Measurements from ENCODE around the gene TTBK1. TPM values are rescaled to one million over a fixed set of nuclear protein-coding genes. Genes with fewer than 3 reads are reported as not detected.

The TTBK1 gene
- total and polyA plus RNA-seq, 2 donors (not counting 1 experiment from before 2014, with no cell fraction given): under 0.01 TPM; not detected in 1

DNA sequence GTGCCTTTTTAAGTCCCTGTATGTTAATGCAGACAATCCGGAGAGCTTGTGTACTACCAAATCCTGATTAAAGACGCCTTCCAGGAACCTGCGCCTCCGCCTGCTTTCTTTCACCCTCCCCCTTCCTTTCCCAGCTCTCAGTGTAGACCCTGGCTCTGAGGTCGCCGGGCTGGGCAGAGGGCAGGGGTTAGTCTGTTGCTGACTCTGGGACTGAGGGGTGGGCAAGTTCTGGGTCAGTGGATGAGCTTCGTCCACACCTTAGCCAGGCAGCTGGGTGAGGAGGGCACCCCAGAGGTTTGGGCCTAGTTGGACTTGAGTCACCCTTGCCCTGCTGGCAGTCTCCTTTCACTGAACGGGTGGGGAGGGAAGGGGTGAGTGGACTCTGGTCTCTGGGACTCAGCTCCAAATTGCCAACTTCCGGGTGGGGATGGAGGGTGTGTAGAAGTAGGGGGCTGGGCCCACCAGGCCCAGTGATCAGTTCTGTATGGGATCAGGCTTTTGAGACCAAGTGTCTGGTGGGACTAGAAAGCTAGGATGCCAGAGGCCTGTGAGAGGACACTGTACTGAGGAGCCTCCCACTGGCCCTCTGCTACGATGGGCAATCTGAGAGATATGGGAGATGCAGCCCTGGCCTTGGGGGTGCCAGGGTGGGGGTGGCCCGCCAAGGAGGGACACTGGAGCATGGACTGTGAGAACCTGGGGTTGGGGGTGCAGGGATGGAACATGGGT, 33.5 kb downstream of the TTBK1 start:
- no peak overlapping the region for H3K4me3 ChIP-seq (replicated peaks in 1 of 4; ENCODE audit: control extremely low read depth in 1 of 4, insufficient read depth in 1 of 4, low read depth in 3 of 4, low read length in 4 of 4)

GRCh38 chr6:43277306-43277642, 34.0 kb downstream of the TTBK1 start:
- H3K27ac ChIP-seq (ENCODE audit: insufficient read depth, low read length): no peak overlapping the region
- no peak for TF ChIP-seq EZH2 (IDR thresholded peaks at IDR 0.05; ENCODE audit: low read length, missing control alignments)
- TF ChIP-seq CTCF (conservative IDR thresholded peaks at IDR 0.05 in 1 of 2, IDR thresholded peaks at IDR 0.05 in 1 of 2; ENCODE audit: low read depth in 1 of 2, low read length in 2 of 2): no peak
- H3K9ac ChIP-seq (ENCODE audit: insufficient read depth, low read length): no peak overlapping the region
- peaks cover 29% of the 10 kb centered on the region for H3K27me3 ChIP-seq (ENCODE audit: control insufficient read depth, insufficient read depth, low read length)
- no peaks in the 10 kb centered on the region for H3K4me1 ChIP-seq (ENCODE audit: control insufficient read depth, extremely low read depth, insufficient read depth, low read length)
- no peak overlapping the region for H3K4me2 ChIP-seq (ENCODE audit: extremely low read depth, insufficient read depth, low read length)
- no peaks in the 10 kb centered on the region for H3K79me2 ChIP-seq (ENCODE audit: control insufficient read depth, insufficient read depth, low read length)
- H4K20me1 ChIP-seq (ENCODE audit: control insufficient read depth, extremely low read depth, insufficient read depth, low read length): no peaks in the 10 kb centered on the region
- H2AFZ ChIP-seq (ENCODE audit: low read length): no peak overlapping the region
- no peak overlapping the region for H3K4me3 ChIP-seq (replicated peaks in 1 of 4; ENCODE audit: control extremely low read depth in 1 of 4, insufficient read depth in 1 of 4, low read depth in 3 of 4, low read length in 4 of 4)
- no peak for DNase-seq (ENCODE audit: low read depth in 2 of 2)
- no peaks in the 10 kb centered on the region for H3K36me3 ChIP-seq (ENCODE audit: control insufficient read depth, insufficient read depth, low read length)
- H3K9me3 ChIP-seq (ENCODE audit: control insufficient read depth, insufficient read depth, low read depth, low read length): no peaks in the 10 kb centered on the region

More for the DNA sequence above, 33.5 kb downstream of the TTBK1 start:
- no peaks in the 10 kb centered on the region for H3K9me3 ChIP-seq (ENCODE audit: control insufficient read depth, insufficient read depth, low read depth, low read length)
- DNase-seq (ENCODE audit: low read depth in 2 of 2): no peak
- H3K79me2 ChIP-seq (ENCODE audit: control insufficient read depth, insufficient read depth, low read length): no peaks in the 10 kb centered on the region
- peaks cover 33% of the 10 kb centered on the region for H3K27me3 ChIP-seq (ENCODE audit: control insufficient read depth, insufficient read depth, low read length)
- H3K36me3 ChIP-seq (ENCODE audit: control insufficient read depth, insufficient read depth, low read length): no peaks in the 10 kb centered on the region
- H3K27ac ChIP-seq (ENCODE audit: insufficient read depth, low read length): no peak overlapping the region
- H3K4me1 ChIP-seq (ENCODE audit: control insufficient read depth, extremely low read depth, insufficient read depth, low read length): no peaks in the 10 kb centered on the region
- no peaks in the 10 kb centered on the region for H4K20me1 ChIP-seq (ENCODE audit: control insufficient read depth, extremely low read depth, insufficient read depth, low read length)
- no peak for TF ChIP-seq EZH2 (IDR thresholded peaks at IDR 0.05; ENCODE audit: low read length, missing control alignments)
- TF ChIP-seq CTCF (conservative IDR thresholded peaks at IDR 0.05 in 1 of 2, IDR thresholded peaks at IDR 0.05 in 1 of 2; ENCODE audit: low read depth in 1 of 2, low read length in 2 of 2): no peak
- no peak overlapping the region for H3K4me2 ChIP-seq (ENCODE audit: extremely low read depth, insufficient read depth, low read length)
- H3K9ac ChIP-seq (ENCODE audit: insufficient read depth, low read length): no peak overlapping the region
- no peak overlapping the region for H2AFZ ChIP-seq (ENCODE audit: low read length)

GRCh38 chr6:43277643-43278523, 34.6 kb downstream of the TTBK1 start:
- H3K4me3 ChIP-seq (replicated peaks in 1 of 4; ENCODE audit: control extremely low read depth in 1 of 4, insufficient read depth in 1 of 4, low read depth in 3 of 4, low read length in 4 of 4): no peak overlapping the region
- peak in 1 of 2 donors; percentile 36 for DNase-seq (ENCODE audit: low read depth in 2 of 2)
- H3K4me2 ChIP-seq (ENCODE audit: extremely low read depth, insufficient read depth, low read length): no peak overlapping the region
- H3K27ac ChIP-seq (ENCODE audit: insufficient read depth, low read length): no peak overlapping the region
- peaks cover 24% of the 10 kb centered on the region for H3K27me3 ChIP-seq (ENCODE audit: control insufficient read depth, insufficient read depth, low read length)
- no peaks in the 10 kb centered on the region for H3K4me1 ChIP-seq (ENCODE audit: control insufficient read depth, extremely low read depth, insufficient read depth, low read length)
- no peaks in the 10 kb centered on the region for H3K36me3 ChIP-seq (ENCODE audit: control insufficient read depth, insufficient read depth, low read length)
- TF ChIP-seq EZH2 (IDR thresholded peaks at IDR 0.05; ENCODE audit: low read length, missing control alignments): no peak
- TF ChIP-seq CTCF (conservative IDR thresholded peaks at IDR 0.05 in 1 of 2, IDR thresholded peaks at IDR 0.05 in 1 of 2; ENCODE audit: low read depth in 1 of 2, low read length in 2 of 2): no peak
- H3K9me3 ChIP-seq (ENCODE audit: control insufficient read depth, insufficient read depth, low read depth, low read length): no peaks in the 10 kb centered on the region
- no peaks in the 10 kb centered on the region for H4K20me1 ChIP-seq (ENCODE audit: control insufficient read depth, extremely low read depth, insufficient read depth, low read length)
- no peak overlapping the region for H2AFZ ChIP-seq (ENCODE audit: low read length)
- no peaks in the 10 kb centered on the region for H3K79me2 ChIP-seq (ENCODE audit: control insufficient read depth, insufficient read depth, low read length)
- no peak overlapping the region for H3K9ac ChIP-seq (ENCODE audit: insufficient read depth, low read length)

Measured in fibroblast of lung (primary cell).